K562 (cell line): Measurements from ENCODE around the gene MARS2. TPM values are rescaled to one million over a fixed set of nuclear protein-coding genes. Genes with fewer than 3 reads are reported as not detected.

ENCODE experiments used
- ATAC-seq: fragments of 200-7000 bp; cut with Tn5 transposase; 3 replicates; pipeline ENCODE4 v1.9.1; 2020; ENCODE audit warnings: moderate library complexity
- BruUV-seq: library from RNA; stranded (reverse); fragments of 400-500 nt; replicated peaks from 2 replicates; lab custom pipeline; 2021; lab: Mats Ljungman, UMichigan
- CTCF ChIA-PET: fragments of 300-600 bp; formaldehyde crosslinking; extraction: SDS; loops from one replicate; lab custom pipeline; 2021; ENCODE audit warnings: low intra/inter-chr PET ratio; lab: Yijun Ruan, JAX
- POLR2A ChIA-PET: fragments of 300-600, 350-650 bp; sonication (Branson Sonifier 250); formaldehyde crosslinking; extraction: SDS; loops from one replicate; lab custom pipeline; 2021; ENCODE audit warnings: antibody characterized with exemption, inconsistent platforms; lab: Yijun Ruan, JAX
- DNase-seq, 4 experiments: peaks; one replicate each; pipeline versions ENCODE4 v3.0.0 to v3.0.0-alpha.2; 2011 to 2018; ENCODE audit warnings: low spot score in 3 of 4, mixed read lengths in 3 of 4; ENCODE audit errors: extremely low read depth in 1 of 4
- FAIRE-seq: peaks from 2 replicates; lab custom pipeline; 2011; peaks lifted over from hg19 to GRCh38; lab: Jason Lieb, UNC
- H2AFZ ChIP-seq: 2 replicates; pipeline ENCODE4 v1.6.0; 2011; ENCODE audit warnings: low read depth, low read length, control low read depth, inconsistent platforms
- H3K27ac ChIP-seq: fragments of 200-600 bp; 3 replicates; pipeline ENCODE4 v1.8.0; 2011; ENCODE audit warnings: low read depth, mild to moderate bottlenecking, control low read depth, inconsistent platforms, low read length, moderate library complexity, mixed read lengths; ENCODE audit errors: extremely low read depth
- H3K27me3 ChIP-seq, 2 experiments: fragments of 300-600 bp in 1 of 2; 2 replicates in 1 of 2; 3 replicates in 1 of 2; pipeline versions ENCODE4 v1.6.0 to v1.8.0; 2011; ENCODE audit warnings: inconsistent platforms in 2 of 2, low read length in 2 of 2, mild to moderate bottlenecking in 1 of 2, mixed read lengths in 1 of 2, moderate library complexity in 1 of 2; ENCODE audit not compliant: control insufficient read depth in 2 of 2, insufficient read depth in 2 of 2
- H3K36me3 ChIP-seq: fragments of 300-600 bp; 3 replicates; pipeline ENCODE4 v1.8.0; 2011; ENCODE audit warnings: mild to moderate bottlenecking, low read length, inconsistent platforms; ENCODE audit not compliant: control insufficient read depth, insufficient read depth
- H3K4me1 ChIP-seq, 2 experiments: fragments of 200-600 bp in 1 of 2; replicated peaks in 1 of 2; 2 replicates in 1 of 2; 3 replicates in 1 of 2; pipeline versions ENCODE4 v1.5.1 to v1.8.0; 2011; ENCODE audit warnings: inconsistent platforms in 2 of 2, low read length in 2 of 2, mild to moderate bottlenecking in 1 of 2, mixed read lengths in 1 of 2, moderate library complexity in 1 of 2; ENCODE audit not compliant: control insufficient read depth in 2 of 2, insufficient read depth in 2 of 2
- H3K4me2 ChIP-seq: 2 replicates; pipeline ENCODE4 v1.6.1; 2011; ENCODE audit warnings: low read length, control low read depth, inconsistent platforms, mixed read lengths; ENCODE audit not compliant: insufficient read depth
- H3K4me3 ChIP-seq: fragments of 200-600 bp; sonication (generic), shearing (Covaris generic); 2 replicates; pipeline ENCODE4 v1.5.1; 2016; ENCODE audit warnings: control low read depth, inconsistent platforms
- H3K79me2 ChIP-seq: fragments of 200-600 bp; 3 replicates; pipeline ENCODE4 v1.8.0; 2011; ENCODE audit warnings: low read length, inconsistent platforms; ENCODE audit not compliant: control insufficient read depth, insufficient read depth
- H3K9ac ChIP-seq, 2 experiments: 2 replicates each; pipeline versions ENCODE4 v1.6.0 to v1.6.1; 2011; ENCODE audit warnings: low read depth in 2 of 2, low read length in 2 of 2, control low read depth in 1 of 2, inconsistent platforms in 1 of 2, mild to moderate bottlenecking in 1 of 2, mixed read lengths in 1 of 2; ENCODE audit not compliant: insufficient read depth in 1 of 2
- H3K9me1 ChIP-seq: one replicate; pipeline ENCODE4 v1.6.0; 2011; ENCODE audit warnings: inconsistent platforms, mild to moderate bottlenecking, low read length, moderate library complexity; ENCODE audit not compliant: control insufficient read depth, insufficient read depth
- H3K9me3 ChIP-seq: replicated peaks from 2 replicates; pipeline ENCODE4 v1.5.1; 2011; ENCODE audit warnings: low read depth, low read length, inconsistent platforms; ENCODE audit not compliant: control insufficient read depth, insufficient read depth
- H4K20me1 ChIP-seq: replicated peaks from 2 replicates; pipeline ENCODE4 v1.6.1; 2011; ENCODE audit warnings: low read length, inconsistent platforms, mixed read lengths; ENCODE audit not compliant: control insufficient read depth, insufficient read depth
- EP400 ChIP-seq: fragments of 450-650 bp; IDR thresholded peaks from 2 replicates; pipeline ENCODE4 v1.6.1; 2017; ENCODE audit warnings: antibody characterized with exemption, mild to moderate bottlenecking, moderate library complexity
- L3MBTL2 ChIP-seq: fragments of 450-650 bp; IDR thresholded peaks from 2 replicates; pipeline ENCODE4 v1.6.1; 2016; ENCODE audit warnings: mild to moderate bottlenecking, moderate library complexity
- MGA ChIP-seq: fragments of 450-650 bp; IDR thresholded peaks from 2 replicates; pipeline ENCODE4 v1.6.1; 2016; ENCODE audit warnings: mild to moderate bottlenecking, moderate library complexity
- NCOR1 ChIP-seq: fragments of 450-650 bp; IDR thresholded peaks from 2 replicates; pipeline ENCODE4 v1.6.1; 2016; ENCODE audit warnings: mild to moderate bottlenecking, moderate library complexity
- PRDM10 ChIP-seq: fragments of 450-650 bp; IDR thresholded peaks from 2 replicates; pipeline ENCODE4 v1.6.1; 2018; ENCODE audit not compliant: partially characterized antibody
- WGBS: fragments of 100-300 bp; shearing (Covaris generic); methylation state at CpG from one replicate; pipeline ENCODE4 v1.1.6; 2016; ENCODE audit warnings: low coverage, mixed read lengths; ENCODE audit not compliant: insufficient coverage; ENCODE audit errors: missing lambda C conversion rate; 5-methylcytosine and 5-hydroxymethylcytosine counted together
- in situ Hi-C: fragments of 300-500 bp; cut with MboI; formaldehyde crosslinking; loops from 4 replicates; pipeline ENCODE4 v1.15.0; 2018; ENCODE audit warnings: inconsistent platforms, mixed read lengths
- intact Hi-C: fragments of 100-400 bp; cut with micrococcal nuclease; formaldehyde crosslinking; loops from 2 replicates; pipeline ENCODE4 v1.14.2; 2022
- polyA plus RNA-seq, 8 experiments: library from polyadenylated mRNA; depleted of rRNA in 4 of 8; stranded (reverse) in 5 of 8; unstranded in 3 of 8; fragments of >200 nt; fragmentation: Nextera tagmentation in 2 of 8; fragmentation: Illumina TruSeq in 1 of 8; extraction: Ambion mirVana in 2 of 8; extraction: Trizol in 1 of 8; gene quantifications; 2 replicates each; pipeline versions ENCODE4 v1.2.1 to v1.2.3, GENCODE V29; 2011 to 2014; ENCODE audit warnings: inconsistent platforms in 1 of 8, missing spikeins in 1 of 8
- total RNA-seq, 7 experiments: library from RNA; depleted of rRNA in 6 of 7; stranded (reverse); fragments of >200 nt in 6 of 7; fragmentation: Illumina TruSeq in 2 of 7; extraction: Trizol in 2 of 7; gene quantifications; 2 replicates each; pipeline versions ENCODE4 v1.2.1 to v1.2.3, GENCODE V29; 2011 to 2021; ENCODE audit warnings: low replicate concordance in 1 of 7

The MARS2 gene
- total and polyA plus RNA-seq, 9 of the 15 experiments (the other 6 are each of a cell fraction or from before 2014, with no cell fraction given), result 4.0 to 17.6 (median 12.5) TPM

GRCh38 chr2:197704434-197705120 lies 592 bp upstream of the MARS2 start:
- Histone ChIP-seq H3K9me3 (no peaks in the 10 kb centered on the region), H2AFZ (peak overlapping the region; percentile 96), H4K20me1 (peaks cover 14% of the 10 kb centered on the region), H3K36me3 (peaks cover 20% of the 10 kb centered on the region), H3K79me2 (peaks cover 42% of the 10 kb centered on the region), H3K27ac (peak overlapping the region; percentile 72), H3K4me1 (peaks cover 5 to 9% of the 10 kb centered on the region in 2 experiments; a peak in 4 of 5 replicates), H3K9ac (peak overlapping the region; percentile 72 to 86), H3K27me3 (no peaks in the 10 kb centered on the region), H3K4me3 (peak overlapping the region; percentile 28), H3K9me1 (no peaks in the 10 kb centered on the region), H3K4me2 (peak overlapping the region; percentile 71)
- 4% methylated on average over 5 of the region's 5 CpGs for WGBS
- CTCF ChIA-PET, result interaction anchor here (0.6 kb wide), 1 partner anchor 73 kb away, joined by 3 read pairs; no protein-coding TSS in a partner anchor
- FAIRE-seq, result peak; percentile 42
- POLR2A ChIA-PET, result interaction anchor here (0.6 to 0.9 kb wide), 4 partner anchors 9 to 1187 kb away, joined by 3 to 4 read pairs (median 3); no protein-coding TSS in a partner anchor
- BruUV-seq, result TSS peak; percentile 95
- DNase-seq, result peak in 1 of 4 experiments; percentile 9
- intact Hi-C loops (loop anchor here (5.0 to 10.0 kb wide), 4 partner anchors 207 to 430 kb away; partner anchors contain the start of gene HSPD1), in situ Hi-C loops (no loop called here)
- ATAC-seq, result peak; percentile 40
- TF ChIP-seq PRDM10, result peak; percentile 23
- TF ChIP-seq EP400, result 0 out of 2 replicates have a peak, but pooled peaks have one; percentile 17
- peak; percentile 5; the same call in 1 of the 2 replicates for TF ChIP-seq NCOR1
- peak; percentile 76 for TF ChIP-seq MGA
- peak; percentile 73; the same call in 1 of the 2 replicates for TF ChIP-seq L3MBTL2
